KBM-7 (cell line): Measurements from ENCODE around the gene PRKD2.
"Not testable (repeated sequence)": the region's sequence is repeated elsewhere in the genome, so short reads cannot be mapped to it uniquely, and the experiment has no call there.

Source experiments
- DNase-seq: peaks from one replicate; pipeline ENCODE4 v3.0.0-alpha.2; 2015
- in situ Hi-C: fragments of 300-500 bp; cut with MboI; formaldehyde crosslinking; loops from 2 replicates; pipeline ENCODE4 v1.14.3; 2020; ENCODE audit warnings: low sequenced_read_pairs, low pct_unique_long_range_greater_than_20kb, mixed read lengths

Gene PRKD2

GRCh38 chr19:46648060-46648960, 68.6 kb downstream of the PRKD2 start:
- in situ Hi-C loops, result no loop called here
- no peak for DNase-seq

- in situ Hi-C loops, result no loop called here
- no peak for DNase-seq
These were observed 70.5 kb downstream of the PRKD2 start for GRCh38 chr19:46646402-46646801.

DNA sequence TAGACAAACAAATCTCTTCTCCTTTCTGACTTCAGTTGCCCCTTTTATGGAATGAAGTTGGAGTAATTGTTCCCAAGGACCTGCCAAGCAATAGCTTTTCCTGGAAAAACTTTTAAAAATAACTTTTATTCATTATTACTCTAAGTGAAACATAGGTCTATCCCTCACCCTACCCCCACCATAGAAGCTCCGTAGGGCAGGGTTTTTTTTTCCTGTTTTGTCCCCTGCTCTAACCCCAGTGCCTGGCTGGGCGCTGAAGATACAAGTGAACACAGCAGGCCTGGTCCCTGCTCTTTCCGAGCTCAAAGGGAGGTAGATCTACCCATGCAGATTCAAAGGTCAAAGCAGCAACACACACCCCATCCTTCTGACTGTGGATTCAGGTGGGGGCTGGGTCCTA, 72.2 kb downstream of the PRKD2 start:
- in situ Hi-C loops, result no loop called here
- DNase-seq, result no peak

DNA sequence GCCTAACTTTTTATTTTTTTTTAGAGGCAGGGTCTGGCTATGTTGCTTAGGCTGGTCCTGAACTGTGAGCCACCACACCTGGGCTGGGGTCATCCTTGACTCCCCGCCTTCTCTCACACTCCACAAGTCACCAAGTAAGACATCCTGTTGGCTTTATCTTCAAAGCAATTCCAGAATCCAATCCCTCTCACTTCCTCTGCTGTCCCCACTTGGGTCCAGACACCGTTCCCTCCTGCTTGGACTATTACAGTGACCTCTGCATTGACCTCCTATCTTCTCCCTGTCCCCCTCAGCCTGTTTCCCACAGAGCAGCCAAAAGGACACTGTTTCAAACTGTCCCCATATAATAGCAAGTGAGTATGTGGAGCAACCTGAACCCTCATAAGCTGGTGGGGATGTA, 76.3 kb downstream of the PRKD2 start:
- DNase-seq, result no peak
- in situ Hi-C loops, result no loop called here

- in situ Hi-C loops, result no loop called here
- DNase-seq, result peak; percentile 68
These were observed 77.3 kb downstream of the PRKD2 start for GRCh38 chr19:46639358-46640182.

- no peak for DNase-seq
- in situ Hi-C loops, result no loop called here
These were observed 79.7 kb downstream of the PRKD2 start for GRCh38 chr19:46637224-46637623.

GRCh38 chr19:46635920-46636761, 80.8 kb downstream of the PRKD2 start, which contains the start of gene GNG8:
TSS of gene GNG8 (minus strand) at chr19:46636202. CDS start at chr19:46634682, 1,520 bp downstream.
- in situ Hi-C loops, result no loop called here

DNA sequence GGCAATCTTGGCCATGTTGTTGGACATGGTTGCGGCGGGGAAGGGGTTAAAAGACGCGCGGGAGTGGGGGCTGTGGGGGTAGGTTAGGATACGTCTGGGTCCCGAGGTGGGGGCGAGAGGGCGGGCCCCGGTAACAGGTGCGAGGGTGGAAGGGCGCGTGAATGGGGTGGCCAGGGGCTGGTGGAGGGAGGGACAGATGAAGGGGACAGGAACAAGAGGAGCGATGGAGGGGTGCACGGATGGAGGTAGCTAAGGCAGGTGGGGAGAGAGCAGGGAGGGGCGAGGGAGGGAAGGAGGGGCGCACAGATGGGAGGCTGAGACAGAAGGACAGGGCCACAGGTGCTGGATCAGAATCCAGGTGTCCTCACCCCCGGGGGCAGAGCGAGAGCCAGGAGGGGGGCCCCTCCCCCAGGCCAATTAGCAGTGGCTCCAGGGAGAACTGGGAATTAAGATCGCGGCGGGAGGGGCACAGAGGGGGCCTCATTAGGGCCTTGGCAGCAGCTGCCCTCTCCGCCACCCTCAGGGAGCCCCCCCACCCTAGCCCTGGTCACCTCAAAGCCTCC, 82.2 kb downstream of the PRKD2 start:
- in situ Hi-C loops, result no loop called here
- DNase-seq, result no peak

More at GRCh38 chr19:46635920-46636761, 80.8 kb downstream of the PRKD2 start, which contains the start of gene GNG8:
- no peak for DNase-seq

DNA sequence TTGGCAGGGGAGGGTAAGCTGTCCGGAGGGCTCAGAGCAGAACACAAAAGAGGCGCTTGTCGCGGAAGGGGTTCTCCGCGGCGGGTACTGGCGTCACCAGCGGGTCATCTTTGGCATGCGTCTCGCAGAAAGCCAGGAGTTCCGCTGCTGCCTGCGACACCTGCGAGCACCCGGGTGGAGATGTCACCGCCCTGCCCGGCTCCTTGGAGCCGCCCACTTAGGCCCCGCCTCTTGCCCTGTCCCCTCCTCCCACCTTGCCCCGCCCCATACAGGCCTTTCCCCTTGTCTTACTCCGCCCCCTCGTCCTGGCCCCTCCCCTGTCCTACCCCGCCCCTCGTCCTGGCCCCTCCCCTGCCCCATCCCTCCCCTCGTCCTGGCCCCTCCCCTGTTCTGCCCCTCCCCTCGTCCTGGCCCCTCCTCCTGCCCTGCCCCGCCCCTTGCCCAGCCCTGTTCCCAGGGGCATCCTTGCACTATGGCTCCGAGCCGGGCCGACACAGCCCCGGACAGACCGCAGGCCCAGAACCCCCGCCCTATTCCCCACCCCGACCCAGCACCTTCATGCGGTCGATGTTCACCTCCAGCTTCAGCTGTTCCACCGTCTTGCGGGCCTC, 82.8 kb downstream of the PRKD2 start:
- peak; percentile 77 for DNase-seq
- in situ Hi-C loops, result no loop called here

DNA sequence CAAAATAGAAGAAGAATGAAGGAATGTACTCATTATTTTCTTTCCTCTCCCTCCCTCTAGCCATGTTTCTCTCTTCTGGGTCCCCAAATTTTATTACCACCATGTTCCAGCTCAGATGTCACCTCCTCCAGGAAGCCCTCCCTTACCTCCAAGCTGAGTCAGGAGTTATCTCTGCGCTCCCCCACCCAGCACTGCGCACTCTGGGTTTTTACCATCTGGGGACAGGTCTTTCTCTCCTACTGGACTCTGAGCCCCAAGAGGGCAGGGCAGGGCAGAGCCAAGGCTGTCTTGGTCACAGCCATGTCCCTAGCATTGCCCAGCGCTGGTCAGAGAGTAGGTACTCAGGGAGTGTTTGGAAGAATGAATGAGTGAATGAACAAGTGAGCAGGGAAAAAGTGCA, 83.8 kb downstream of the PRKD2 start:
- in situ Hi-C loops, result no loop called here
- DNase-seq, result no peak

GRCh38 chr19:46631481-46631880, 85.4 kb downstream of the PRKD2 start:
- no peak for DNase-seq
- in situ Hi-C loops, result no loop called here

DNA sequence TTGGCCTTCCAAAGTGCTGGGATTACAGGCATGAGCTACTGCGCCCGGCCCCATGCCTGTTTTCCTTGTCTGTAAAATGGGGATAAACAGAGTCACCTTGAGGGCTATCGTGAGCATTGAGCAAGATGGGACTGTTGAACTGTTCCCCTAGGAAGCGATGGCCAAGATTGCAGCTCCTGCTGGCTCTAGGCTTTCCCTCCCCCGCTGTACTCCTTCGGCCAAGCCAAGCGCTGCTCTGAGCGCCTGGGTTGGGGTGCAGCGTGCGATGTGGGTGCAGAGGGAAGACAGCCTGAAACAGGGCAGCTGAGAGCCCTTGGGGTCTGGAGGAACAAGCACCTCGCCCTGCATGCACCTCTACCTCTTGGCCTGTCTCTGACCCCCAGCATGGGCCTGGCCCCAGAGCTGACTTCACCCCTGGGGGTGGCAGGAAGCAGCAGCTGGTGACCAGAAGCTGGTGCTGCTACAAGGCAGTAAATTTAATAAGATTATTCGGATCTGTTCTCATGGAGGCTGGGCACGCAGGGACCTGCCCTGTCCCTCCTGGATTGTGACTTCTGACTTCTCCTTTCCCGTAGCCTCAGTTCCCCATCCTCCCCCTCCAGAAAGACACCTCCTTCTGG, 86.2 kb downstream of the PRKD2 start:
- peak; percentile 54 for DNase-seq
- in situ Hi-C loops, result no loop called here

GRCh38 chr19:46629546-46630025, 87.3 kb downstream of the PRKD2 start:
- in situ Hi-C loops, result no loop called here

GRCh38 chr19:46628970-46629369, 87.9 kb downstream of the PRKD2 start:
- in situ Hi-C loops, DNase-seq: not testable (repeated sequence)

More at GRCh38 chr19:46629546-46630025, 87.3 kb downstream of the PRKD2 start:
- DNase-seq, result peak; percentile 67

DNA sequence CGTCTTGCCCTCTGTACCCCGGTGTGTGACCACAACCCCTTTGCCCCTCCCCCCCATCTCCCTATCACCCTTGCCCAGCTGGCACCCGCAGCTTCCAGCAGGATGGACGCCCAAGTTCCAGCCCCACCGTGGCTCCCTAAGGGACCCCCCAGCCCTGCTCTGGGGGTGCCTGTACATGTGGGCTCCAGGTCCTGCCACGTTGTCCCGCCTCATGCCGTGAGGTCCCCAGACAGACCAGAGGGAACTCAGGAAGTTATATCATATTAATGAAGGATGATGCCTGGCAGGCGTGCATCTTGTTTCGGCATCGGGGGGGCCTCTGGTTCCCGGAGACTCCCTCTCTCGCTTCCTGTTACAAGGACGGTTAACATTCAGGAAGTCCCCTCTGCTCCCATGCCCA, 90.5 kb downstream of the PRKD2 start:
- DNase-seq, result no peak
- in situ Hi-C loops, result no loop called here

GRCh38 chr19:46625731-46626130, 91.2 kb downstream of the PRKD2 start:
- in situ Hi-C loops, result no loop called here
- no peak for DNase-seq

DNA sequence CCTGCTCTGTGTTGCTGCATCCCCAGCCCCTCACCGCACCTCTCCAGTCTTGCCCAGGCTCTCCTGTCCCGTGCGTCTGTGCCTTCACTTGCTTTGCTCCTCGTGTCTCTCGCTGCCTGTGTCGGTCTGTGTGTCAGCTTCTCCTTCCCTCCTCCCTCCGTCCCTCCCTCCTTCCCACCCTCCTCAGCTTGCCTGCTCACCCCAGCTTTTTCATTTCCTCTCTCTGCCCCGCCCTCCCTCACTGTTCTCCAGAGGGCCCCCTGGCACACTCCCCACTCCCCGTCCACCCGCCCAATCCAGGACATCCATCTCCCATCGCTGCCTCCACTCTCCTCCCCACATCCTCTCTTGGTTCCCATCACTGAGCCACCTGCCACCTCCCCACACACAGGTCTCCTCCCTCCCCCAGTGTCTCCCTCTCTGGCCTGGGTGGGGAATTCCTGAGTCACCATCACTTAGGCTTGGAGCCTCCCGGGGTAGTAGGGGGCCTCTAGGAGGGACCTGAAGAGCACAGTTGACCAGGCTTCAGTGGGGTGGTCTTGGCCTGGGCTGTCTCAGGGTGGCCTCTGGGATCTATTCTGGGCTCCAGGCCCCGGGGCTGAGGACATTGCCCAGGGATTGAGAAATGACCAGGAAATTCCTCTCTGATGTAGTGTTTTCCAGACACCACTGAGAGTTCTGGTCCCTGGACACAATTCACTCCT, 91.8 kb downstream of the PRKD2 start, which contains the start of gene PTGIR:
TSS of gene PTGIR (minus strand) at position 132 of the 704 bp plus-strand sequence. CDS start 864 bp downstream, outside the sequence.
- in situ Hi-C loops, result no loop called here
- peak; percentile 47 for DNase-seq
